GM18858 (cell line): ENCODE results near the gene RTN3.
"Not testable (repeated sequence)": the region's sequence is repeated elsewhere in the genome, so short reads cannot be mapped to it uniquely, and the experiment has no call there.

Experiments
- ATAC-seq: cut with Tn5 transposase; IDR thresholded peaks from one replicate; pipeline ENCODE4 v1.9.1; 2021; ENCODE audit not compliant: unreplicated experiment

Gene RTN3

GRCh38 chr11:63681321-63682065 lies at the start of gene RTN3:
RTN3 (plus strand) TSS chr11:63681500; CDS start chr11:63681637, 137 bp downstream.
- ATAC-seq: peak; percentile 83

GRCh38 chr11:63635762-63636465 lies 45.4 kb upstream of the RTN3 start:
- no peak for ATAC-seq

GRCh38 chr11:63638436-63638835 lies 42.9 kb upstream of the RTN3 start:
- ATAC-seq: not testable (repeated sequence)

- ATAC-seq: no peak
These were observed 42.0 kb upstream of the RTN3 start for GRCh38 chr11:63639199-63639832.

- no peak for ATAC-seq
These were observed 39.6 kb upstream of the RTN3 start for GRCh38 chr11:63641727-63642126.

- ATAC-seq: no peak
These were observed 38.1 kb upstream of the RTN3 start for GRCh38 chr11:63643205-63643604.

- ATAC-seq: no peak
These were observed 28.6 kb upstream of the RTN3 start for GRCh38 chr11:63652671-63653070.

GRCh38 chr11:63660972-63661371 lies 20.3 kb upstream of the RTN3 start:
- no peak for ATAC-seq

GRCh38 chr11:63663809-63664208 lies 17.5 kb upstream of the RTN3 start:
- no peak for ATAC-seq

- no peak for ATAC-seq
These were observed 14.4 kb upstream of the RTN3 start for GRCh38 chr11:63666874-63667273.

- no peak for ATAC-seq
These were observed 13.1 kb upstream of the RTN3 start for GRCh38 chr11:63667995-63668795.

- ATAC-seq: no peak
These were observed 11.2 kb upstream of the RTN3 start for GRCh38 chr11:63670096-63670432.

GRCh38 chr11:63670433-63671321 lies 10.6 kb upstream of the RTN3 start:
- peak; percentile 13 for ATAC-seq

GRCh38 chr11:63671322-63672155 lies 9.8 kb upstream of the RTN3 start, which contains the start of gene ATL3:
ATL3 (minus strand) TSS chr11:63671376; CDS start chr11:63671335, 41 bp downstream.
- ATAC-seq: peak; percentile 60

GRCh38 chr11:63672156-63672463 lies 9.2 kb upstream of the RTN3 start:
- no peak for ATAC-seq

- ATAC-seq: no peak
These were observed 8.3 kb upstream of the RTN3 start for GRCh38 chr11:63672936-63673539.

GRCh38 chr11:63673579-63673978 lies 7.7 kb upstream of the RTN3 start:
- no peak for ATAC-seq

GRCh38 chr11:63680834-63681320 lies 423 bp upstream of the RTN3 start:
- ATAC-seq: no peak
